Measurements from ENCODE around the gene TMPRSS7. TPM values are rescaled to one million over a fixed set of nuclear protein-coding genes. Genes with fewer than 3 reads are reported as not detected.

Gene TMPRSS7
- total RNA-seq, 1 experiment from 2014 or later = not detected

DNA sequence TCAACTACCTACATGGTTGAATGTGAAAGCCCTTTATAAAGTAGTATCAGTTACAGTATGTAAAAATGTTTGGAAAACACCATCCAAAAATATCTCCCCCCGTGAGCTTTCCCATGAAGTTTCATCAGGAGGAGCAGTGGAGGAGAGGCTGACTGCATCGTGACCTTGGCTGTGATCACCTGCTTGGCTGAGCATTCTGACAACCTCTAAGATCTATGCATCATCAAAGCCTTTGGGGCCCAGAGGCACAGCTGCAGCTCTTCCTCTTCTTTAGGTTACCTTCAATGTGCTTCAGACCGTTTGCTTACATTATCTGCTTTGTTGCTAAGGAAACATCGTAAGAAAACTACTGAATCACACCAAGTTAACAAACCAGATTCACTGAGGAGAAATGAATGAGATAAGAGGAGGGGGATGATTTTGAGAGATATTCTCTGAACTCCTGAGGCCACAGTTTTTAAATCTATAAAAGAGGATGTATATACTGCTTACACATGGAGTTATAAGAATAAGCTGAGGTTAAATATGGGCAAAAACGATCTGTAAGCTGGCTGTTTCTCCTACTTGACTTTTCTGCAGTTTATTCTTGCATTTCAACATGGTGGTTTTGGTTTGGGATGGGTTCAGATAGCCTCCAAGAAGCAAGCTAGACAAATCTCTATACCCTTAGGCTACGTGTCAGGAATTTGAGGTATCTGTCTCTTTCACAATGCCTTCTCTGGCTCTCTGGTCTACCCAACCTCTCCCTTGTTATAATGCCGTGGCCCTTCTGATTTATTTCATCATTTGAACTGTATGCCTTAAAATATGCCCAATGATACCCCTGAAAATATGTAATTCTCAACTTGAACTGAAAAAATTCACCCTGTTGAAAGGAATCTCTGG lies 94.5 kb downstream of the TMPRSS7 start:
- TF ChIP-seq, protein P1, sequence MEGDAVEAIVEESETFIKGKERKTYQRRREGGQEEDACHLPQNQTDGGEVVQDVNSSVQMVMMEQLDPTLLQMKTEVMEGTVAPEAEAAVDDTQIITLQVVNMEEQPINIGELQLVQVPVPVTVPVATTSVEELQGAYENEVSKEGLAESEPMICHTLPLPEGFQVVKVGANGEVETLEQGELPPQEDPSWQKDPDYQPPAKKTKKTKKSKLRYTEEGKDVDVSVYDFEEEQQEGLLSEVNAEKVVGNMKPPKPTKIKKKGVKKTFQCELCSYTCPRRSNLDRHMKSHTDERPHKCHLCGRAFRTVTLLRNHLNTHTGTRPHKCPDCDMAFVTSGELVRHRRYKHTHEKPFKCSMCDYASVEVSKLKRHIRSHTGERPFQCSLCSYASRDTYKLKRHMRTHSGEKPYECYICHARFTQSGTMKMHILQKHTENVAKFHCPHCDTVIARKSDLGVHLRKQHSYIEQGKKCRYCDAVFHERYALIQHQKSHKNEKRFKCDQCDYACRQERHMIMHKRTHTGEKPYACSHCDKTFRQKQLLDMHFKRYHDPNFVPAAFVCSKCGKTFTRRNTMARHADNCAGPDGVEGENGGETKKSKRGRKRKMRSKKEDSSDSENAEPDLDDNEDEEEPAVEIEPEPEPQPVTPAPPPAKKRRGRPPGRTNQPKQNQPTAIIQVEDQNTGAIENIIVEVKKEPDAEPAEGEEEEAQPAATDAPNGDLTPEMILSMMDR (IDR thresholded peaks at IDR 0.05; ENCODE audit: unreplicated experiment) = no peak
- CTCF ChIA-PET = no interaction called here
- BruUV-seq (replicated peaks) = no TSS peak
- H3K9me3 Mint-ChIP-seq (ENCODE audit: low read depth, unreplicated experiment) = no peaks in the 10 kb centered on the region
- H3K4me1 Mint-ChIP-seq (ENCODE audit: low read depth, unreplicated experiment) = no peaks in the 10 kb centered on the region
- H3K4me3 Mint-ChIP-seq (ENCODE audit: low read depth, unreplicated experiment) = no peak overlapping the region
- no peaks in the 10 kb centered on the region for H3K27me3 Mint-ChIP-seq (ENCODE audit: unreplicated experiment)
- no peak overlapping the region for H3K27ac Mint-ChIP-seq (ENCODE audit: unreplicated experiment)
- H3K36me3 Mint-ChIP-seq (ENCODE audit: insufficient read depth, unreplicated experiment) = peaks cover 5% of the 10 kb centered on the region
- intact Hi-C loops (cut with micrococcal nuclease; ENCODE audit: unreplicated experiment) = no loop called here
- DNase-seq = no peak

DNA sequence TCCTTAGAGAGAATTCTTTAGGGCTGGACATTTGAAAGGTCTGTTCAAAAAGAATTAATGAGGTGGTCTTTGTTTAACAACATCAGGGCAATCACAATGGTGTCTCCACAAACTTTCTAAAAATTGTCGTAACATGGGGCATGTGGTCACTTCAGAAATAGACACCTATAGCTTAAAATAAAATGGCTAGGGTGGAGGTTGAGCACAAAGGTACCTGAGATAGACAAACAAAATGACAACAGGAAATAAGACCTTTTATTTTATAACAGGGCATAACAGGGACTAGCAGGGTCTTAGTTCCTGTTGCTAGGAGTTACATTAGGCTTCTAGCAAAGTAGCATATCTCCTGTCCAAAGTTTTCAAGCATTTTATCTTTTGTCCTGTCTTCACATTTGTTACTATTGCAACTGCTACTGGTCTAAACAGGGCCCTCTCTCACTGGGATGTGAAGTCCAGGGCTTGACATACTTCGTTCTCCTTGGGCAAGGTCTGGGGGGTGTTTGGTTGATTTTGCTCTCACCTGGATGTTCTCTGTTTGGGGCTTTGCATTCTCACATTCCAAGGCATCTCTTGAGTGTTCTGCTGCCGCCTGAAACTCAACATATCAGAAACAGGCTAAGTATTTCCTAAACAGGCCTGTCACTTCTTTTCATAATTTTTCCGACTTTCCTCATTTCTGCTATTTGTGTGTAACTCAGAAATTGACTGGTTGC lies 95.5 kb downstream of the TMPRSS7 start:
- DNase-seq = no peak
- no peak overlapping the region for H3K27ac Mint-ChIP-seq (ENCODE audit: unreplicated experiment)
- CTCF ChIA-PET = no interaction called here
- no peak overlapping the region for H3K4me3 Mint-ChIP-seq (ENCODE audit: low read depth, unreplicated experiment)
- TF ChIP-seq, protein P1 (IDR thresholded peaks at IDR 0.05; ENCODE audit: unreplicated experiment) = no peak
- no peaks in the 10 kb centered on the region for H3K9me3 Mint-ChIP-seq (ENCODE audit: low read depth, unreplicated experiment)
- no peaks in the 10 kb centered on the region for H3K27me3 Mint-ChIP-seq (ENCODE audit: unreplicated experiment)
- peaks cover 5% of the 10 kb centered on the region for H3K36me3 Mint-ChIP-seq (ENCODE audit: insufficient read depth, unreplicated experiment)
- no TSS peak for BruUV-seq (replicated peaks)
- H3K4me1 Mint-ChIP-seq (ENCODE audit: low read depth, unreplicated experiment) = peaks cover 9% of the 10 kb centered on the region
- intact Hi-C loops (cut with micrococcal nuclease; ENCODE audit: unreplicated experiment) = loop anchor here (10.0 kb wide), 1 partner anchor 195 kb away; no protein-coding TSS in a partner anchor

DNA sequence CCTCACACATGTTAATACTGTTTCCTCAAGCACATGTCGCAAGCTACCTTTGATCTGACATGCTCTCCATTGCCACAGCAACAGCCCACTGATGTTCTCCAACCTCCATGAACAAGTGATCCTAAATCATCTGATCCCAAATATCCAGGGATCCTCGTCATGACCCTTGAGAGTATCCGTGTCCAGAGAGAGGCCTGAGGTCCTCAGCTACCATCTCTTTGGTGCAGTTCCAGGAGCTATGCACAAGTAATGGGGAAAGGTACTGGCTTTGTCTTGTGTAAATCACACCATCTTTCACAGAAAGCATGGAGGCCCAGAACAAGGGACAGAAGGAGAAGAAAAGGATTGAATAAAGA lies 96.1 kb downstream of the TMPRSS7 start:
- H3K27me3 Mint-ChIP-seq (ENCODE audit: unreplicated experiment) = no peaks in the 10 kb centered on the region
- no peak for DNase-seq
- H3K4me1 Mint-ChIP-seq (ENCODE audit: low read depth, unreplicated experiment) = peaks cover 10% of the 10 kb centered on the region
- no peaks in the 10 kb centered on the region for H3K9me3 Mint-ChIP-seq (ENCODE audit: low read depth, unreplicated experiment)
- peaks cover 5% of the 10 kb centered on the region for H3K36me3 Mint-ChIP-seq (ENCODE audit: insufficient read depth, unreplicated experiment)
- TF ChIP-seq, protein P1 (IDR thresholded peaks at IDR 0.05; ENCODE audit: unreplicated experiment) = no peak
- CTCF ChIA-PET = no interaction called here
- H3K27ac Mint-ChIP-seq (ENCODE audit: unreplicated experiment) = no peak overlapping the region
- no peak overlapping the region for H3K4me3 Mint-ChIP-seq (ENCODE audit: low read depth, unreplicated experiment)
- intact Hi-C loops (cut with micrococcal nuclease; ENCODE audit: unreplicated experiment) = loop anchor here (10.0 kb wide), 1 partner anchor 194 kb away; no protein-coding TSS in a partner anchor
- BruUV-seq (replicated peaks) = no TSS peak

Small RNA genes lying within 50 kb of the gene (microRNA-seq; reads per million reads assigned to microRNA genes)
- not detected for gene MIR567

Other genes with a start within 250 kb of the TMPRSS7 start
- gene PHLDB2, start 175.5 kb upstream of the TMPRSS7 start, total RNA-seq (2022) = 15.4 and 30.7 TPM in 2 replicates
- gene ABHD10, start 55.7 kb upstream of the TMPRSS7 start, total RNA-seq (2022) = 23.7 and 26.4 TPM in 2 replicates
- gene TAGLN3, start 35.8 kb upstream of the TMPRSS7 start, total RNA-seq (2022) = not detected in 2 replicates
- 28.2 and 29.8 TPM in 2 replicates for gene C3orf52, start 51.7 kb downstream of the TMPRSS7 start, total RNA-seq (2022)
- not detected in 2 replicates for gene GCSAM, start 98.5 kb downstream of the TMPRSS7 start, total RNA-seq (2022)